Activated CD4-positive, alpha-beta T cell treated with anti-CD3 and anti-CD28 coated beads, Interleukin-2, amount 10 ng/mL, durations not matched to agents 7 days and 5 days (primary cell): ENCODE measurements around the gene CXXC4. TPM values are rescaled to one million over a fixed set of nuclear protein-coding genes. Genes with fewer than 3 reads are reported as not detected.

Source experiments
- CTCF ChIA-PET: fragments of 350-600 bp; sonication (Branson Sonifier 250); formaldehyde crosslinking; loops from one replicate; lab custom pipeline; 2021; ENCODE audit warnings: antibody characterized with exemption; lab: Charles Lee
- POLR2A ChIA-PET: fragments of 350-600 bp; sonication (Branson Sonifier 250); formaldehyde crosslinking; loops from one replicate; lab custom pipeline; 2021; ENCODE audit warnings: antibody characterized with exemption; lab: Charles Lee
- DNase-seq: peaks from one replicate; pipeline ENCODE4 v3.0.0-alpha.2; 2020
- H3K27ac Mint-ChIP-seq: one replicate; pipeline ENCODE4 v1.8.0; 2021; ENCODE audit warnings: mild to moderate bottlenecking, moderate library complexity, mixed read lengths
- H3K27me3 Mint-ChIP-seq: one replicate; pipeline ENCODE4 v1.8.0; 2021; ENCODE audit warnings: mixed read lengths
- H3K36me3 Mint-ChIP-seq: one replicate; pipeline ENCODE4 v1.8.0; 2021; ENCODE audit warnings: low read depth, mixed read lengths
- H3K4me1 Mint-ChIP-seq: one replicate; pipeline ENCODE4 v1.8.0; 2021; ENCODE audit warnings: mixed read lengths
- H3K4me3 Mint-ChIP-seq: one replicate; pipeline ENCODE4 v1.8.0; 2021; ENCODE audit warnings: mild to moderate bottlenecking, moderate library complexity, mixed read lengths
- H3K9me3 Mint-ChIP-seq: one replicate; pipeline ENCODE4 v1.8.0; 2021; ENCODE audit warnings: mixed read lengths
- total RNA-seq, 2 experiments: library from RNA; stranded (reverse); gene quantifications; one replicate each; pipeline ENCODE4 v1.2.3, GENCODE V29; 2021

CXXC4 gene
- total RNA-seq, 2 experiments from 2014 or later = not detected

DNA sequence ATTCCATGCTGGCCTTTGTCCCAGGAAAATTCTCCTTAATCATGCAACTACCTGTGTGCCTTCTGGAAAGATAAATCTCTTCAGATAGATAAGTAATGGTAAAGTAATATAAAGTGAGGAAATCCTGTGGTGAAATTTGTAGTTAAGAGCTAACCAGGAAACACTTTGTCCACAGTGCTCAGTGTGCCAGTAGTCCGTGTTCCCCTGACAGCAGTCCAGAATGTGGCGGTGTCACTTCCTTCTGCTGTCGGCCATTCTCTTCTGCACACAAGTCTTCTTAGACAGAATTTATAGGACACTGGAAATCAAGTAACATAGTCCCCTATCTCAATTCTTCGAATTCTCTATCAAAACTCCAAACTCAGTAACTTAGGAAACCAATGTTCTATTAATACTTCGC, 5.7 kb upstream of the CXXC4 start:
- ChIA-PET CTCF (no interaction called here), POLR2A (no interaction called here)
- H3K4me1 Mint-ChIP-seq = peaks cover 3% of the 10 kb centered on the region
- no peaks in the 10 kb centered on the region for H3K9me3 Mint-ChIP-seq
- H3K36me3 Mint-ChIP-seq = no peaks in the 10 kb centered on the region
- no peak overlapping the region for H3K27ac Mint-ChIP-seq
- H3K4me3 Mint-ChIP-seq = no peak overlapping the region
- peaks cover 13% of the 10 kb centered on the region for H3K27me3 Mint-ChIP-seq
- no peak for DNase-seq

DNA sequence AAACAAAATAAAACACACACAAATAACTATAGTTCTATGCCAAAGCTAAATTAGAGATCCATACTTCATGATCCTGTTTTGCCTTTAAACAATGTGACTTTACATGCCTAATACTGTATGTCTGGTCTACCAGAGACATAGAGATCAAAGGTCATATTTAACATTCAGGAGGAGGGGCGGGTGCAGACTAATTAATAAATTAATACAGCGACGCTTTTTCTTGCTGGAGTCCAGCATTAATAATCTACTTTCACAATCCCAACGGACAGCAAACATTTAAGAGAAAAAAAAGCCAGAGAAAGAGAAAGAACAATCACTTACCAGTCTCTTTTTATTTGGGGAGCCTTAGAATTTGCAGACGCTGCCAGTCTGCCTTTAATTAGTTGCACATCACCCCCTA, 509 bp downstream of the CXXC4 start:
- ChIA-PET CTCF (no interaction called here), POLR2A (interaction anchor here (0.5 kb wide), 1 partner anchor 48 kb away, joined by 3 read pairs; no protein-coding TSS in a partner anchor)
- no peak for DNase-seq
- Mint-ChIP-seq H3K4me3 (no peak overlapping the region), H3K36me3 (no peaks in the 10 kb centered on the region), H3K4me1 (peaks cover 16% of the 10 kb centered on the region), H3K27me3 (peaks cover 69% of the 10 kb centered on the region), H3K27ac (no peak overlapping the region), H3K9me3 (no peaks in the 10 kb centered on the region)

DNA sequence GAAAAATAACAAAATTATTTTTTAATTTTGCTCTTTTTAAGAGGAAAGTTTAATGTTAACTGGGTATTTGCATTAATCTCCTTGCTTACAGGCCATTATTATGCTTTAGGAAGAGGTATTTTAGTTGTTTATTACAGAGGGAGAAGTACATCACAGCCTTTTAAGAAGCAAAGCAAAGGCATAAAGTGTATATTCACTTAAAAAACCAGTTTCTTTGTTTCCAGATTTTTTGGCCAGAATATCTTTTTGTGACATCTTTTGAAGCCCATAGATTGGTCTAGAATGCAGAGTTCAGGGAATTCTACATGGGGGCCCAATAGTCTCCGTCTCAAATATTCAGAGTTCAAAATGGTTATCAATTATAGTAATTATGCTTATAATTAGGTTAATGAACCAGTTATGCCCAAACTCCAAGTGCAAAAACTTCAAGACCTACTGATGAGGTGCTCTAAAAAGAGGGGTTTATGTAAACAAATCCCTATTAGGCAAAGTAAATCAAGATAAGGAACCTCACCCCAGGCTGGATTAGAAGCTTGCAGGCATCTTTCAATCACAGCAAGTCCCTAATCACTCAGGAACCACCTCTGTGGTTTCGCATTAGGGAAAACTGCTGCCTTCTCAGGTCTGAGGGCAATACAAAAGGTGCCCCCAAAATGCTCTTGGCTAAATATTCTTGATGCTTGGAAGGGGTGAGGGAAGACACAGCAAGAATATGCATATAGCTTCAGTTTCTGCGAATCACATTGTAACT, 1.4 kb downstream of the CXXC4 start:
- H3K27ac Mint-ChIP-seq = no peak overlapping the region

DNA sequence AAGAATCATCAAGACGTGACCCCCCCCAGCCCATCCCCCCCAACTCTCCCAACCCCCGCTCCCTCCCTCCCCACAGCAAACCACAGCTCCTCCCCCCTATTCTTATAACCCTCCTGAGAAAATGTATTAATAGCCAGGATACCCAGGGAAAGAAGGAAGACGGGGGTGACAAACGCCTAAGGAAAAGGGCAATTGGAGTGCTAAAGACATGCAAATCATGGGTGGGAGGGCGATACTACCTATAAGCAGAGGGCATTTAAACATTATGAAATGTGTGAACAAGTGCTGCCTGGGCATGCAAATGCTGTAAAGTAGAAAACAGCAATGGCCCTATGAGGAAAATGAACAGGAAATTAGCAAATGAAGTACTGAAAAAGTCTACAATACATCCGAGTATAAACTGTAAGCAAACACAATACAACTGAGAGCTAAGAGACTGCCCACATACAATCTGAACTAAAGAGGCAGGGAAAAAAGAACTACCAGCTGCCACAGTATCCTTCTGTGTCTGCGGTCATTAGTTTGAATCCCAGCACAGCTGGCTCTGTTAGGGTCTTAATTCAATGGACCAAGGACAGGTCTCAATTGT, 2.4 kb downstream of the CXXC4 start:
- CTCF ChIA-PET = no interaction called here
- peaks cover 67% of the 10 kb centered on the region for H3K27me3 Mint-ChIP-seq
- H3K27ac Mint-ChIP-seq = no peak overlapping the region
- DNase-seq = no peak
- H3K4me1 Mint-ChIP-seq = peaks cover 16% of the 10 kb centered on the region
- no peaks in the 10 kb centered on the region for H3K36me3 Mint-ChIP-seq
- POLR2A ChIA-PET = no interaction called here
- no peak overlapping the region for H3K4me3 Mint-ChIP-seq
- no peaks in the 10 kb centered on the region for H3K9me3 Mint-ChIP-seq

More for the DNA sequence above, 1.4 kb downstream of the CXXC4 start:
- Mint-ChIP-seq H3K9me3 (no peaks in the 10 kb centered on the region), H3K4me3 (no peak overlapping the region), H3K36me3 (no peaks in the 10 kb centered on the region), H3K4me1 (peaks cover 16% of the 10 kb centered on the region), H3K27me3 (peaks cover 72% of the 10 kb centered on the region)
- POLR2A ChIA-PET = no interaction called here
- no peak for DNase-seq
- CTCF ChIA-PET = no interaction called here

DNA sequence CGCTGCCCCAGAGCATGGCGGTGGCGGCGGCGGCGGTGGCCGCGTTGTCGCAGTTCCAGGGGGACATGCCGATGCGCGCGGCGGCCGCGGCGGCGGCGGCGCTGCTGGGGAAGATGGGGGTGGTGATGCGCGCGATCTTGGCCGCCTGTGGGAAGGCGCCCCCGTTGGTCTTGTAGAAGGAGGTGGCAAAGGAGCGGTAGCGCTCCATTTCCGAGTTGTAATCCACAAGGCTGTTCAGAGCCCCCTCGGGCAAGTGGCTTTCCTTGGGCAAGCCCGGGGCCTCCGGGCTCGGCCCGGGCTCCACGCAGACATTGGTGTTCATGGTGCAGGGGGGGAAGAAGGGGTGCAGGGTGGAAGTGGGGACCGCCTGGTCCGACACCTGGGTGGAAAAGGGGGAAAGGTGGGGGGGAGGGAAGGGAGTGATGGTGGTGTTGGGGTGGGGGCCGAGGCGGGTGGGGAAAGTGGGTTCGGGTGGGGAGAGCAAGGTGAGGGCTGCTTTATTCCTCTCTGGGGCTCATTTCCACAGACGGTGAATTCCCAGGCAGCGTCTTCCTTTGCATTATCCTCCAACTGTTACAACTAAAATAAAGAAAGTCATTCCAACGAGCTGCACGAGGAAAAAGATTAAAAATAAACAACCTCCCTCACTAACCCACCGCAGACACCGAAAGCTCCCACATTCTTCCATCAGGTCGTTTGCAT, 3.1 kb downstream of the CXXC4 start:
- no peaks in the 10 kb centered on the region for H3K9me3 Mint-ChIP-seq
- H3K4me3 Mint-ChIP-seq = peak overlapping the region; percentile 63
- no peaks in the 10 kb centered on the region for H3K36me3 Mint-ChIP-seq
- peaks cover 16% of the 10 kb centered on the region for H3K4me1 Mint-ChIP-seq
- DNase-seq = peak; percentile 9
- POLR2A ChIA-PET = no interaction called here
- H3K27me3 Mint-ChIP-seq = peaks cover 67% of the 10 kb centered on the region
- H3K27ac Mint-ChIP-seq = no peak overlapping the region
- CTCF ChIA-PET = no interaction called here

DNA sequence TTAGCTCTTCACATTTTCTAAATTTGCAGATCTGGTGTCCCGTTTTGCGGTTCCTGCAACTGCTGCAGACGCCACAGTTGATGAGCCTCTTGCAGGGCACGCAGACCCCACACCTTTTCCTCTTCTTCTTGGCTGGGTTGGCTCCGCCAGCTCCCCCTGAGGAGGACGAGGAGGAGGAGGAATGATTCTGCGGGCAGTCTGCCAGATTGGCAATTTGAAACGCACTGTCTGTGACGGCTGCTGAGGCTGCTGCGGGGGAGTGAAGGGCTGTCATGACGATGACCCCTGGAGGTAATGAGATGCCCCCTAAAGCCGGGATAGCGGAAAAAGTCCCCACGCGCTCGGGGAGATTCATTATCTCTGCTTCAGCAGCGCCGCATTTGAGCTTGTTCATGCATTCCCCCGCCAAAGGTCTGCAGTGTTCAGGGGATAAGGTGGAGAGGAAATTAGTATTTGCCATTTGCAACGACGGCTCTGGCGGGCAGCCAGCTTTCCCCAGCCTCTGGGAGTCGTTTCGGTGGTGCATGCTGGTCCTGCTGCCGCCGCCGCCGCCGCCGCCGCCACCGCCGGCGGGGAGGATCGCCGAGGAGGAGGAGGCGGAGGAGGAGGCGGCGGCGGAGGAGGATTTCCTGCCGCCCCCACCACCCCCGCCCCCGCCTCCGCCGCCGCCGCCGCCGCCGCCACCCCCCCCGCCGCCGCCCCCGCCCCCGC, 3.8 kb downstream of the CXXC4 start:
- peak overlapping the region; percentile 13 for H3K27ac Mint-ChIP-seq
- CTCF ChIA-PET = no interaction called here
- H3K36me3 Mint-ChIP-seq = no peaks in the 10 kb centered on the region
- peaks cover 16% of the 10 kb centered on the region for H3K4me1 Mint-ChIP-seq
- POLR2A ChIA-PET = no interaction called here
- peaks cover 65% of the 10 kb centered on the region for H3K27me3 Mint-ChIP-seq
- no peaks in the 10 kb centered on the region for H3K9me3 Mint-ChIP-seq
- DNase-seq = peak; percentile 18
- peak overlapping the region; percentile 63 for H3K4me3 Mint-ChIP-seq

DNA sequence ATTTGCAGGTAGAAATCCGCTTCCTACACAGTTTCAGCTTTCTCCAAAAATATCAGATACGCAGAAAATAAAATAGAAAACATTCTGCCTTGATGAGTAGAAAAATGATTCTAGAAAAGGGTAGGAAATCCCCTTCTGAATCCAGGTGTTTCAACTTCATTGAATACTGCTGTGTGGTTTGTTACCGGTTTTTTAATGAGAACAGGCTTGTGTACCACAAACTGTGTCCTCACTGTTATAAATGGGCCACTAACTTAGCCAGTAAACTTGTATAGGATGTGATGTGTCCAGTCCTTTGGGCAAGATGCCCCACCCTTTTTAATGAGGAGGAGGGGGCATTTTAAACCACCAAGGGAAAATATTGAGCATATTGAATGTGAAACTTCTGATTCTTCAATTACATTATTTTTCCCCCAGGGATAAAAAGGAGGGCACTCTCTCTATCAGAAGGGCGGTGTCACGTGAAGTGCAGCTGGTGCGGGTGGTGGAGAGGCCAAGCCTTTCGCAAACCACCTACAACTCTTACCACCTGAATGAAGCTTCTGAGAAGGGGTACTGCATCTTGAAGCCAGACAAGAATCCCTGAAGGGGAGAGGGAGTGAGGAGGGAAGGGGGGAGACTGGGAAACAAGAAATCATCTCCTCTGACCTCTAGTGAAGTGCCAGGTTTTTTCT, 4.5 kb downstream of the CXXC4 start:
- Mint-ChIP-seq H3K4me1 (peaks cover 11% of the 10 kb centered on the region), H3K27me3 (peaks cover 59% of the 10 kb centered on the region), H3K9me3 (no peaks in the 10 kb centered on the region), H3K36me3 (no peaks in the 10 kb centered on the region), H3K4me3 (peak overlapping the region; percentile 63), H3K27ac (no peak overlapping the region)
- no peak for DNase-seq
- ChIA-PET POLR2A (no interaction called here), CTCF (no interaction called here)

DNA sequence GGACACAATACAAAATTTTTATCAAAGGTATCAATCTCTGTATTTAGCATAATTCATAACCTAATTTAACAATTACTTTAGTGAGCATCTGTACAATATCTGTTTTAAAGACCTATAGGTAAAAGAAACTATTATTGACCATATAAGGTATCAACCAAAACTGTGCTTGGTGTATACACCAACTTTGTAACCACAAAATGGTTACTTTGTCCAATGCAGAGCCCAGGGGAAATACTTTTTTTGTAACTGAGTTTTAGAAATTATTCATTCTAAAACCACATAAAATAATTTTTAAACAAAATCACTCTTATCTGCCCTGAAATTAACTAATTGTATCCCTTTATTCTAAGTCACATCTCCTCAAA, 5.0 kb downstream of the CXXC4 start:
- POLR2A ChIA-PET = no interaction called here
- Mint-ChIP-seq H3K4me3 (no peak overlapping the region), H3K36me3 (no peaks in the 10 kb centered on the region), H3K27me3 (peaks cover 56% of the 10 kb centered on the region), H3K4me1 (peaks cover 8% of the 10 kb centered on the region), H3K9me3 (no peaks in the 10 kb centered on the region), H3K27ac (no peak overlapping the region)
- CTCF ChIA-PET = no interaction called here
- no peak for DNase-seq

DNA sequence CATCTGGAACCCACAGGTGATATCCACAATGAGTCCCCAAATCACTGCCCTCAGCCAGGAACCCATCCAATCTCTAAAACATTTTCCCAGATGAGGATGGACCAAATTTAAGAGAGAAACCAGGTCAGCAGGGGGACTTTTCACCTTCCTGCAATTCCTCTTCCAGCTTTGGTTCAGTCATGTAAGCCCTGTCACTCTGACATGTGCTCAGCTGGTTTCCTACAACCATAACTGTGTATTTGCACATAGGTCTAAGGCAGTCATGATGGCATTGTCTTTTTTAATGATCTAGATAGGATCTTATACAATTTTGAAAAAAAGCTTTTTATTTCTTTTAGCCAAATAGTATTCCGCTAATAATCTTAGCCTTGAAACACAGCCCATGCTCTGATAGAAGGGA, 6.5 kb downstream of the CXXC4 start:
- no peak overlapping the region for H3K4me3 Mint-ChIP-seq
- H3K9me3 Mint-ChIP-seq = no peaks in the 10 kb centered on the region
- DNase-seq = no peak
- H3K27me3 Mint-ChIP-seq = peaks cover 40% of the 10 kb centered on the region
- no peaks in the 10 kb centered on the region for H3K36me3 Mint-ChIP-seq
- no peak overlapping the region for H3K27ac Mint-ChIP-seq
- POLR2A ChIA-PET = no interaction called here
- H3K4me1 Mint-ChIP-seq = peaks cover 7% of the 10 kb centered on the region
- CTCF ChIA-PET = interaction anchor here (0.7 kb wide), 1 partner anchor 10 kb away, joined by 3 read pairs; no protein-coding TSS in a partner anchor

DNA sequence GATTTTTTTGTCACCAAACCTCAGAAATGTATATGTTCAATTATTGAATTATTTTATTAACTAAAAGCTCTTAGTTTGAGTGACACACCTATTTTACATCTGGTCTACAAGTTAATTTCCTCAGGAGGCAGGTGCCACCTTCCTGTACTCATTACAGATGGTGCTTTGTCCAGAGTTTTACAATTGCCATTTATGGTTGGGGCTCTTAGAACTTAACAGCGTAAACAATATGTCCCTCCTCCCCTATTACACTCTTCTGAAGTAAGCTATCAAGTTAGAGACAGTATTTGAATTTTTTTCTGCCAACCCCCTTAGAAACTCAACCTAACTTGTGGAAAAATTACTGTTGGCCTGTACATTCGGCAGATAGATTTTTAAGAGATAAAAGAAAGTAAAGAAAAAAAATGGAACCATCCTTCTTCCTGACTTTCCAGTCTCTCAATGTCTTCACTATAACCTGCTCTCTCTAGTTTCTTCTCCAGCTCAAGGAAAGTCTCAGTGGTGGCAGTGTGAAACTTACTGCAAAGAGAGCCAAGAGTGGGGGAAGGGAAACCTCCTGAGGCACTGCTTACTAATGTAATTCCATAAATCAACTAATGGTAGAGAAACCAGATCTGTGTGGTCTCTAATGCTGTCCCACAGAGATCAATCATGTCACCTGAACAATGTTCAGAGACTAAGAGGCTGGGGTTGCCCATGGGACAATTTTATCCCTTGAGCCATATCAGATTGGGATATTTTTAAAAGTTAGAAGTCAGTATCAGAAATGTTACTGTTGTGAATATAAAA, 7.8 kb downstream of the CXXC4 start:
- no peak for DNase-seq
- CTCF ChIA-PET = no interaction called here
- Mint-ChIP-seq H3K9me3 (no peaks in the 10 kb centered on the region), H3K4me3 (no peak overlapping the region), H3K4me1 (peaks cover 4% of the 10 kb centered on the region), H3K27me3 (peaks cover 29% of the 10 kb centered on the region), H3K36me3 (no peaks in the 10 kb centered on the region), H3K27ac (no peak overlapping the region)
- POLR2A ChIA-PET = no interaction called here

DNA sequence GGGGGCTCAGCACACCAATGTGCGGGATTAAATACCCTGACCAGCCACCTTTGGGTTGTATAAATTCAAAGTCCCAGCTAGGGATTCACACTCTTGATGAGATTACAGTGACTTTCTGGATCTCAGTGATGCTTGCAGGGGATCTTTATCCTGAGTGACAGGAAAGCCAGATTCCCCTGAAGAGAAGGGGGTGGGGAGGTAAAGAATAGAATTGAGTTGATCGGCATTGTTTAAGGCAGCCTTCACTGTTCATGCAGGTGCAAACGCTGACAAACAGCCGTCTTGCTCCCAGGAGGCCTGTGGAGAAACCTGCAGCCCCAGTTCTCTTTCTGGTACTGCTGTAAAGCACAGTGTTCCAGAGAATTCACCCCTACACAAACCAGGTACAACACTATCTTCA, 19.0 kb downstream of the CXXC4 start:
- no peaks in the 10 kb centered on the region for H3K4me1 Mint-ChIP-seq
- H3K27ac Mint-ChIP-seq = no peak overlapping the region
- no peaks in the 10 kb centered on the region for H3K27me3 Mint-ChIP-seq
- no peak for DNase-seq
- no peaks in the 10 kb centered on the region for H3K36me3 Mint-ChIP-seq
- H3K4me3 Mint-ChIP-seq = no peak overlapping the region
- CTCF ChIA-PET = no interaction called here
- POLR2A ChIA-PET = no interaction called here
- no peaks in the 10 kb centered on the region for H3K9me3 Mint-ChIP-seq

DNA sequence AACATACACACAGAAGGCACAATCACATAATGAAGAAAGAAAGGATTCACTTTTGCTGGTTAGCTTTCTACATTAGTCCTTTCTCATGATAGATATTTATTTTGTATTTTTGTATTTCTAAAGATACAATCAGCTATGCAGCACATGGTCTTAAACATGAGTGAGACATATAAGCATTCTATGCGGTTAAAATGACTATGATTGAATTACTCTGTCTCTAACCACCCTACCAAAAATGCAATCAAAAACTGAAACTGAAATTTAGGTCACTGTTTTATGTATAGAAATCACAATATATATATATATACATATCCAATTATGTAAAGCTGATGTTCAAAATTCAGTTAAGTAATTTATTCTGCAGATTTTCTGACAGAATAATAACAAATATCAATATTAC, 21.9 kb downstream of the CXXC4 start:
- Mint-ChIP-seq H3K9me3 (no peaks in the 10 kb centered on the region), H3K4me3 (no peak overlapping the region), H3K36me3 (no peaks in the 10 kb centered on the region), H3K27me3 (no peaks in the 10 kb centered on the region), H3K4me1 (no peaks in the 10 kb centered on the region), H3K27ac (no peak overlapping the region)
- no peak for DNase-seq
- ChIA-PET POLR2A (no interaction called here), CTCF (no interaction called here)
